HCT116 (cell line): Measurements from ENCODE around the gene AUTS2.

ENCODE experiments used
- CEBPB ChIP-seq: IDR thresholded peaks from 2 replicates; pipeline ENCODE4 v1.6.1; 2012; ENCODE audit warnings: low read depth
- POLR2A ChIP-seq: IDR thresholded peaks from 2 replicates; pipeline ENCODE4 v1.7.0; 2011; ENCODE audit warnings: borderline replicate concordance; ENCODE audit not compliant: insufficient read depth, insufficient read length; ENCODE audit errors: extremely low read depth
- POLR2AphosphoS5 ChIP-seq: IDR thresholded peaks from 2 replicates; pipeline ENCODE4 v1.6.1; 2011; ENCODE audit warnings: mild to moderate bottlenecking, low read depth, low read length, moderate library complexity
- TF ChIP-seq, protein P1 (sequence below), 3 experiments: fragments of 200-600 bp in 1 of 3; sonication (generic) in 1 of 3; IDR thresholded peaks in 2 of 3; conservative IDR thresholded peaks in 1 of 3; 2 replicates each; pipeline ENCODE4 v1.5.1; 2012 to 2017; ENCODE audit warnings: low read depth in 2 of 3, low read length in 2 of 3, antibody characterized with exemption in 1 of 3, borderline replicate concordance in 1 of 3, control low read depth in 1 of 3, mild to moderate bottlenecking in 1 of 3, mixed read lengths in 1 of 3, mixed run types in 1 of 3, moderate library complexity in 1 of 3; ENCODE audit not compliant: insufficient read depth in 1 of 3
- TF ChIP-seq, protein P2 (sequence below): IDR thresholded peaks from 2 replicates; pipeline ENCODE4 v1.6.1; 2011; ENCODE audit warnings: mild to moderate bottlenecking, low read length, moderate library complexity; ENCODE audit not compliant: insufficient replicate concordance; ENCODE audit errors: extremely low read depth

DNA sequence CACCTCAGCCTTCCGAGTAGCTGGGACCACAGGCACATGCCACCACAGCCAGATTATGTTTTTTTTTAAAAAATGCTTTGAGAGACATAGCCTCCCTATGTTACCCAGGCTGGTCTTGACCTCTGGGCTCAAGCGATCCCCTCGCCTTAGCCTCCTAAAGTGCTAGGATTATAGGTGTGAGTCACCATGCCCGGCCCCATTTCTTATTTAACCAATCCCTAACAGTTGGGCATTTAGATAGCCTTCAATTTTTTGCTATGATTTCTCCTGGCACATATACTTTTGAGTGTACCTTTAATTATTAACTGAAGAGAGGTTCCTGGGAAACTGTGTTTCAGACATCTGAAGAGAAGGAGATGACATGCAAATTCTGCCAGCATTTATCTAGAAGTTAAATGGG lies 22.6 kb upstream of the AUTS2 start:
- TF ChIP-seq, protein P1, sequence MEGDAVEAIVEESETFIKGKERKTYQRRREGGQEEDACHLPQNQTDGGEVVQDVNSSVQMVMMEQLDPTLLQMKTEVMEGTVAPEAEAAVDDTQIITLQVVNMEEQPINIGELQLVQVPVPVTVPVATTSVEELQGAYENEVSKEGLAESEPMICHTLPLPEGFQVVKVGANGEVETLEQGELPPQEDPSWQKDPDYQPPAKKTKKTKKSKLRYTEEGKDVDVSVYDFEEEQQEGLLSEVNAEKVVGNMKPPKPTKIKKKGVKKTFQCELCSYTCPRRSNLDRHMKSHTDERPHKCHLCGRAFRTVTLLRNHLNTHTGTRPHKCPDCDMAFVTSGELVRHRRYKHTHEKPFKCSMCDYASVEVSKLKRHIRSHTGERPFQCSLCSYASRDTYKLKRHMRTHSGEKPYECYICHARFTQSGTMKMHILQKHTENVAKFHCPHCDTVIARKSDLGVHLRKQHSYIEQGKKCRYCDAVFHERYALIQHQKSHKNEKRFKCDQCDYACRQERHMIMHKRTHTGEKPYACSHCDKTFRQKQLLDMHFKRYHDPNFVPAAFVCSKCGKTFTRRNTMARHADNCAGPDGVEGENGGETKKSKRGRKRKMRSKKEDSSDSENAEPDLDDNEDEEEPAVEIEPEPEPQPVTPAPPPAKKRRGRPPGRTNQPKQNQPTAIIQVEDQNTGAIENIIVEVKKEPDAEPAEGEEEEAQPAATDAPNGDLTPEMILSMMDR (IDR thresholded peaks at IDR 0.05 in 2 of 3, conservative IDR thresholded peaks at IDR 0.05 in 1 of 3; ENCODE audit: borderline replicate concordance in 1 of 3, insufficient read depth in 1 of 3, low read depth in 2 of 3, low read length in 2 of 3), result no peak
- TF ChIP-seq POLR2AphosphoS5 (no peak), POLR2A (no peak), CEBPB (no peak)
- TF ChIP-seq, protein P2, sequence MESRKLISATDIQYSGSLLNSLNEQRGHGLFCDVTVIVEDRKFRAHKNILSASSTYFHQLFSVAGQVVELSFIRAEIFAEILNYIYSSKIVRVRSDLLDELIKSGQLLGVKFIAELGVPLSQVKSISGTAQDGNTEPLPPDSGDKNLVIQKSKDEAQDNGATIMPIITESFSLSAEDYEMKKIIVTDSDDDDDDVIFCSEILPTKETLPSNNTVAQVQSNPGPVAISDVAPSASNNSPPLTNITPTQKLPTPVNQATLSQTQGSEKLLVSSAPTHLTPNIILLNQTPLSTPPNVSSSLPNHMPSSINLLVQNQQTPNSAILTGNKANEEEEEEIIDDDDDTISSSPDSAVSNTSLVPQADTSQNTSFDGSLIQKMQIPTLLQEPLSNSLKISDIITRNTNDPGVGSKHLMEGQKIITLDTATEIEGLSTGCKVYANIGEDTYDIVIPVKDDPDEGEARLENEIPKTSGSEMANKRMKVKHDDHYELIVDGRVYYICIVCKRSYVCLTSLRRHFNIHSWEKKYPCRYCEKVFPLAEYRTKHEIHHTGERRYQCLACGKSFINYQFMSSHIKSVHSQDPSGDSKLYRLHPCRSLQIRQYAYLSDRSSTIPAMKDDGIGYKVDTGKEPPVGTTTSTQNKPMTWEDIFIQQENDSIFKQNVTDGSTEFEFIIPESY, result no peak
